K562 (cell line): ENCODE measurements around the gene ROBO1. TPM values are rescaled to one million over a fixed set of nuclear protein-coding genes. Genes with fewer than 3 reads are reported as not detected.

ENCODE experiments used
- ATAC-seq: fragments of 200-7000 bp; cut with Tn5 transposase; 3 replicates; pipeline ENCODE4 v1.9.1; 2020; ENCODE audit warnings: moderate library complexity
- BruUV-seq: library from RNA; stranded (reverse); fragments of 400-500 nt; replicated peaks from 2 replicates; lab custom pipeline; 2021; lab: Mats Ljungman, UMichigan
- CTCF ChIA-PET: fragments of 300-600 bp; formaldehyde crosslinking; extraction: SDS; loops from one replicate; lab custom pipeline; 2021; ENCODE audit warnings: low intra/inter-chr PET ratio; lab: Yijun Ruan, JAX
- POLR2A ChIA-PET: fragments of 300-600, 350-650 bp; sonication (Branson Sonifier 250); formaldehyde crosslinking; extraction: SDS; loops from one replicate; lab custom pipeline; 2021; ENCODE audit warnings: antibody characterized with exemption, inconsistent platforms; lab: Yijun Ruan, JAX
- DNase-seq, 4 experiments: peaks; one replicate each; pipeline versions ENCODE4 v3.0.0 to v3.0.0-alpha.2; 2011 to 2018; ENCODE audit warnings: low spot score in 3 of 4, mixed read lengths in 3 of 4; ENCODE audit errors: extremely low read depth in 1 of 4
- FAIRE-seq: peaks from 2 replicates; lab custom pipeline; 2011; peaks lifted over from hg19 to GRCh38; lab: Jason Lieb, UNC
- H2AFZ ChIP-seq: 2 replicates; pipeline ENCODE4 v1.6.0; 2011; ENCODE audit warnings: low read depth, low read length, control low read depth, inconsistent platforms
- H3K27ac ChIP-seq: fragments of 200-600 bp; 3 replicates; pipeline ENCODE4 v1.8.0; 2011; ENCODE audit warnings: low read depth, mild to moderate bottlenecking, control low read depth, inconsistent platforms, low read length, moderate library complexity, mixed read lengths; ENCODE audit errors: extremely low read depth
- H3K27me3 ChIP-seq, 2 experiments: fragments of 300-600 bp in 1 of 2; 2 replicates in 1 of 2; 3 replicates in 1 of 2; pipeline versions ENCODE4 v1.6.0 to v1.8.0; 2011; ENCODE audit warnings: inconsistent platforms in 2 of 2, low read length in 2 of 2, mild to moderate bottlenecking in 1 of 2, mixed read lengths in 1 of 2, moderate library complexity in 1 of 2; ENCODE audit not compliant: control insufficient read depth in 2 of 2, insufficient read depth in 2 of 2
- H3K36me3 ChIP-seq: fragments of 300-600 bp; 3 replicates; pipeline ENCODE4 v1.8.0; 2011; ENCODE audit warnings: mild to moderate bottlenecking, low read length, inconsistent platforms; ENCODE audit not compliant: control insufficient read depth, insufficient read depth
- H3K4me1 ChIP-seq, 2 experiments: fragments of 200-600 bp in 1 of 2; replicated peaks in 1 of 2; 2 replicates in 1 of 2; 3 replicates in 1 of 2; pipeline versions ENCODE4 v1.5.1 to v1.8.0; 2011; ENCODE audit warnings: inconsistent platforms in 2 of 2, low read length in 2 of 2, mild to moderate bottlenecking in 1 of 2, mixed read lengths in 1 of 2, moderate library complexity in 1 of 2; ENCODE audit not compliant: control insufficient read depth in 2 of 2, insufficient read depth in 2 of 2
- H3K4me2 ChIP-seq: 2 replicates; pipeline ENCODE4 v1.6.1; 2011; ENCODE audit warnings: low read length, control low read depth, inconsistent platforms, mixed read lengths; ENCODE audit not compliant: insufficient read depth
- H3K4me3 ChIP-seq: fragments of 200-600 bp; sonication (generic), shearing (Covaris generic); 2 replicates; pipeline ENCODE4 v1.5.1; 2016; ENCODE audit warnings: control low read depth, inconsistent platforms
- H3K79me2 ChIP-seq: fragments of 200-600 bp; 3 replicates; pipeline ENCODE4 v1.8.0; 2011; ENCODE audit warnings: low read length, inconsistent platforms; ENCODE audit not compliant: control insufficient read depth, insufficient read depth
- H3K9ac ChIP-seq, 2 experiments: 2 replicates each; pipeline versions ENCODE4 v1.6.0 to v1.6.1; 2011; ENCODE audit warnings: low read depth in 2 of 2, low read length in 2 of 2, control low read depth in 1 of 2, inconsistent platforms in 1 of 2, mild to moderate bottlenecking in 1 of 2, mixed read lengths in 1 of 2; ENCODE audit not compliant: insufficient read depth in 1 of 2
- H3K9me1 ChIP-seq: one replicate; pipeline ENCODE4 v1.6.0; 2011; ENCODE audit warnings: inconsistent platforms, mild to moderate bottlenecking, low read length, moderate library complexity; ENCODE audit not compliant: control insufficient read depth, insufficient read depth
- H3K9me3 ChIP-seq: replicated peaks from 2 replicates; pipeline ENCODE4 v1.5.1; 2011; ENCODE audit warnings: low read depth, low read length, inconsistent platforms; ENCODE audit not compliant: control insufficient read depth, insufficient read depth
- H4K20me1 ChIP-seq: replicated peaks from 2 replicates; pipeline ENCODE4 v1.6.1; 2011; ENCODE audit warnings: low read length, inconsistent platforms, mixed read lengths; ENCODE audit not compliant: control insufficient read depth, insufficient read depth
- DEAF1 ChIP-seq: fragments of 450-650 bp; formaldehyde crosslinking; IDR thresholded peaks from 2 replicates; pipeline ENCODE4 v1.4.0; 2020; ENCODE audit warnings: mild to moderate bottlenecking, moderate library complexity
- E2F8 ChIP-seq: fragments of 450-650 bp; IDR thresholded peaks from 2 replicates; pipeline ENCODE4 v1.7.1; 2018; ENCODE audit warnings: mild to moderate bottlenecking, low read depth; ENCODE audit not compliant: partially characterized antibody
- JUN ChIP-seq, 2 experiments: sonication (generic) in 1 of 2; formaldehyde crosslinking in 1 of 2; IDR thresholded peaks; 2 replicates each; pipeline versions ENCODE4 v1.6.1 to v1.8.0; 2012 to 2022; ENCODE audit warnings: borderline replicate concordance in 2 of 2, mild to moderate bottlenecking in 2 of 2, improper control_type of control experiment in 1 of 2, low read depth in 1 of 2, low read length in 1 of 2, missing genetic modification reagents in 1 of 2
- PBX2 ChIP-seq, 2 experiments: IDR thresholded peaks in 1 of 2; conservative IDR thresholded peaks in 1 of 2; 2 replicates each; pipeline ENCODE4 v1.6.1; 2016; ENCODE audit warnings: low read depth in 2 of 2, mild to moderate bottlenecking in 1 of 2, missing compliant biosample characterization in 1 of 2, missing genetic modification characterization in 1 of 2, moderate library complexity in 1 of 2
- RUNX1 ChIP-seq: sonication (generic); IDR thresholded peaks from 2 replicates; pipeline ENCODE4 v1.6.1; 2016; ENCODE audit warnings: antibody characterized with exemption, low read depth
- SIX5 ChIP-seq, 2 experiments: IDR thresholded peaks; 2 replicates each; pipeline ENCODE4 v1.6.1; 2011; ENCODE audit warnings: low read length in 2 of 2, borderline replicate concordance in 1 of 2, low read depth in 1 of 2, mild to moderate bottlenecking in 1 of 2, moderate library complexity in 1 of 2; ENCODE audit not compliant: insufficient read depth in 1 of 2
- SMC3 ChIP-seq: conservative IDR thresholded peaks from 2 replicates; pipeline ENCODE4 v1.6.1; 2011; ENCODE audit warnings: low read depth, low read length, improper control_type of control experiment; ENCODE audit not compliant: insufficient read depth
- TEAD1 ChIP-seq, 2 experiments: fragments of 450-650 bp in 1 of 2; sonication (generic) in 1 of 2; formaldehyde crosslinking; IDR thresholded peaks; 2 replicates each; pipeline versions ENCODE4 v1.4.0 to v1.8.0; 2020 to 2022; ENCODE audit warnings: mild to moderate bottlenecking in 2 of 2, missing genetic modification reagents in 1 of 2
- YY1 ChIP-seq, 3 experiments: IDR thresholded peaks; 2 replicates each; pipeline ENCODE4 v1.6.1; 2011; ENCODE audit warnings: low read length in 2 of 3, mild to moderate bottlenecking in 2 of 3, moderate library complexity in 2 of 3, borderline replicate concordance in 1 of 3, control low read depth in 1 of 3, low read depth in 1 of 3; ENCODE audit not compliant: insufficient read depth in 3 of 3, insufficient replicate concordance in 2 of 3, control insufficient read depth in 1 of 3, insufficient read length in 1 of 3; ENCODE audit errors: extremely low read depth in 1 of 3
- ZFX ChIP-seq: sonication (generic); formaldehyde crosslinking; IDR thresholded peaks from 2 replicates; pipeline ENCODE4 v1.8.0; 2022; ENCODE audit warnings: mild to moderate bottlenecking, missing genetic modification reagents, moderate library complexity
- ZNF224 ChIP-seq: sonication (generic); formaldehyde crosslinking; IDR thresholded peaks from 2 replicates; pipeline ENCODE4 v1.8.0; 2022; ENCODE audit warnings: mild to moderate bottlenecking, missing genetic modification reagents
- ZNF41 ChIP-seq: fragments of 250-450 bp; sonication (Bioruptor Pico); conservative IDR thresholded peaks from 2 replicates; pipeline ENCODE4 v1.4.0; 2020; ENCODE audit warnings: mild to moderate bottlenecking
- WGBS: fragments of 100-300 bp; shearing (Covaris generic); methylation state at CpG from one replicate; pipeline ENCODE4 v1.1.6; 2016; ENCODE audit warnings: low coverage, mixed read lengths; ENCODE audit not compliant: insufficient coverage; ENCODE audit errors: missing lambda C conversion rate; 5-methylcytosine and 5-hydroxymethylcytosine counted together
- in situ Hi-C: fragments of 300-500 bp; cut with MboI; formaldehyde crosslinking; loops from 4 replicates; pipeline ENCODE4 v1.15.0; 2018; ENCODE audit warnings: inconsistent platforms, mixed read lengths
- intact Hi-C: fragments of 100-400 bp; cut with micrococcal nuclease; formaldehyde crosslinking; loops from 2 replicates; pipeline ENCODE4 v1.14.2; 2022
- polyA plus RNA-seq, 8 experiments: library from polyadenylated mRNA; depleted of rRNA in 4 of 8; stranded (reverse) in 5 of 8; unstranded in 3 of 8; fragments of >200 nt; fragmentation: Nextera tagmentation in 2 of 8; fragmentation: Illumina TruSeq in 1 of 8; extraction: Ambion mirVana in 2 of 8; extraction: Trizol in 1 of 8; gene quantifications; 2 replicates each; pipeline versions ENCODE4 v1.2.1 to v1.2.3, GENCODE V29; 2011 to 2014; ENCODE audit warnings: inconsistent platforms in 1 of 8, missing spikeins in 1 of 8
- total RNA-seq, 7 experiments: library from RNA; depleted of rRNA in 6 of 7; stranded (reverse); fragments of >200 nt in 6 of 7; fragmentation: Illumina TruSeq in 2 of 7; extraction: Trizol in 2 of 7; gene quantifications; 2 replicates each; pipeline versions ENCODE4 v1.2.1 to v1.2.3, GENCODE V29; 2011 to 2021; ENCODE audit warnings: low replicate concordance in 1 of 7

ROBO1 gene
- total and polyA plus RNA-seq, 9 of the 15 experiments (the other 6 are each of a cell fraction or from before 2014, with no cell fraction given) = 0.01 to 0.53 (median 0.17) TPM; not detected in 5

GRCh38 chr3:78707609-78708008 is 1060.2 kb downstream of the ROBO1 start:
- Histone ChIP-seq H3K27ac (no peak overlapping the region), H2AFZ (no peak overlapping the region), H3K9me1 (no peaks in the 10 kb centered on the region), H3K9me3 (no peaks in the 10 kb centered on the region), H3K4me1 (no peaks in the 10 kb centered on the region), H3K9ac (no peak overlapping the region), H3K27me3 (no peaks in the 10 kb centered on the region), H3K4me3 (no peak overlapping the region), H3K79me2 (no peaks in the 10 kb centered on the region), H4K20me1 (no peaks in the 10 kb centered on the region), H3K4me2 (no peak overlapping the region), H3K36me3 (no peaks in the 10 kb centered on the region)
- in situ Hi-C loops = no loop called here
- FAIRE-seq (no peak), DNase-seq (no peak), ATAC-seq (no peak)
- ChIA-PET POLR2A (interaction anchor here (1.1 kb wide), 1 partner anchor 9 kb away, joined by 3 read pairs; no protein-coding TSS in a partner anchor), CTCF (no interaction called here)
- intact Hi-C loops = no loop called here
- 0% methylated on average over 2 of the region's 2 CpGs for WGBS
- no TSS peak for BruUV-seq
- TF ChIP-seq E2F8 = no peak
- TF ChIP-seq ZNF41 (CRISPR knock-in tag) = no peak
- no peak for TF ChIP-seq DEAF1 (CRISPR knock-in tag)
- TF ChIP-seq SIX5 (IDR thresholded peaks at IDR 0.05; ENCODE audit: borderline replicate concordance in 1 of 2, insufficient read depth in 1 of 2, low read depth in 1 of 2, low read length in 2 of 2) = no peak
- no peak for TF ChIP-seq JUN (IDR thresholded peaks at IDR 0.05; ENCODE audit: borderline replicate concordance, low read depth, low read length)
- TF ChIP-seq JUN (CRISPR knock-in tag; IDR thresholded peaks at IDR 0.05; ENCODE audit: borderline replicate concordance) = no peak
- no peak for TF ChIP-seq TEAD1 (CRISPR knock-in tag; IDR thresholded peaks at IDR 0.05)
- no peak for TF ChIP-seq SMC3
- no peak for TF ChIP-seq PBX2 (CRISPR knock-in tag; IDR thresholded peaks at IDR 0.05; ENCODE audit: low read depth)
- TF ChIP-seq PBX2 (tag; conservative IDR thresholded peaks at IDR 0.05; ENCODE audit: low read depth) = no peak
- TF ChIP-seq RUNX1 = no peak
- TF ChIP-seq ZNF224 = no peak
- TF ChIP-seq YY1 (IDR thresholded peaks at IDR 0.05; ENCODE audit: borderline replicate concordance in 1 of 3, control insufficient read depth in 1 of 3, extremely low read depth in 1 of 3, insufficient read depth in 3 of 3, insufficient read length in 1 of 3, insufficient replicate concordance in 2 of 3, low read depth in 1 of 3, low read length in 2 of 3) = no peak
- TF ChIP-seq ZFX (CRISPR knock-in tag) = no peak
